ENCODE results near the gene GJC1.
"Not testable (repeated sequence)": the region's sequence is repeated elsewhere in the genome, so short reads cannot be mapped to it uniquely, and the experiment has no call there.

GJC1 gene

GRCh38 chr17:44842748-44843147 is 12.7 kb upstream of the GJC1 start:
- DNase-seq: no peak

- DNase-seq: no peak
Observed at GRCh38 chr17:44840936-44841335, 10.8 kb upstream of the GJC1 start.

GRCh38 chr17:44840274-44840673 is 10.2 kb upstream of the GJC1 start:
- no peak for DNase-seq

- no peak for DNase-seq
Observed at GRCh38 chr17:44837196-44837595, 7.1 kb upstream of the GJC1 start.

GRCh38 chr17:44832805-44833204 is 2.7 kb upstream of the GJC1 start:
- no peak for DNase-seq

- DNase-seq: no peak
Observed at GRCh38 chr17:44831371-44831770, 1.3 kb upstream of the GJC1 start.

- DNase-seq: peak; percentile 1
Observed at GRCh38 chr17:44830359-44831288, 537 bp upstream of the GJC1 start.

- DNase-seq: peak; percentile 23
Observed at GRCh38 chr17:44828919-44829522, 1.1 kb downstream of the GJC1 start.

- DNase-seq: no peak
Observed at GRCh38 chr17:44827863-44828262, 2.2 kb downstream of the GJC1 start.

GRCh38 chr17:44826123-44826790 is 3.8 kb downstream of the GJC1 start:
- no peak for DNase-seq

- DNase-seq: not testable (repeated sequence)
Observed at GRCh38 chr17:44825236-44825635, 4.9 kb downstream of the GJC1 start.

GRCh38 chr17:44820631-44821212 is 9.4 kb downstream of the GJC1 start:
- DNase-seq: no peak

GRCh38 chr17:44818508-44818907 is 11.6 kb downstream of the GJC1 start:
- not testable (repeated sequence) for DNase-seq

- DNase-seq: no peak
Observed at GRCh38 chr17:44812263-44812662, 17.8 kb downstream of the GJC1 start.

- DNase-seq: not testable (repeated sequence)
Observed at GRCh38 chr17:44808656-44809388, 21.3 kb downstream of the GJC1 start.

- no peak for DNase-seq
Observed at GRCh38 chr17:44808156-44808555, 21.9 kb downstream of the GJC1 start.

- no peak for DNase-seq
Observed at GRCh38 chr17:44807817-44808155, 22.3 kb downstream of the GJC1 start.

GRCh38 chr17:44807093-44807816 is 22.8 kb downstream of the GJC1 start:
- no peak for DNase-seq

- DNase-seq: no peak
Observed at GRCh38 chr17:44804302-44805089, 25.6 kb downstream of the GJC1 start.

- no peak for DNase-seq
Observed at GRCh38 chr17:44801880-44802279, 28.2 kb downstream of the GJC1 start.

GRCh38 chr17:44798356-44798755 is 31.7 kb downstream of the GJC1 start:
- no peak for DNase-seq
